HL-60/S4 (cell line): Measurements from ENCODE around the gene PCDHGB7.
"Not testable (repeated sequence)": the region's sequence is repeated elsewhere in the genome, so short reads cannot be mapped to it uniquely, and the experiment has no call there.

ENCODE experiments used
- in situ Hi-C: fragments of 300-500 bp; cut with MboI; formaldehyde crosslinking; loops from 2 replicates; pipeline ENCODE4 v1.14.3; 2022; ENCODE audit warnings: low sequenced_read_pairs

PCDHGB7 gene

DNA sequence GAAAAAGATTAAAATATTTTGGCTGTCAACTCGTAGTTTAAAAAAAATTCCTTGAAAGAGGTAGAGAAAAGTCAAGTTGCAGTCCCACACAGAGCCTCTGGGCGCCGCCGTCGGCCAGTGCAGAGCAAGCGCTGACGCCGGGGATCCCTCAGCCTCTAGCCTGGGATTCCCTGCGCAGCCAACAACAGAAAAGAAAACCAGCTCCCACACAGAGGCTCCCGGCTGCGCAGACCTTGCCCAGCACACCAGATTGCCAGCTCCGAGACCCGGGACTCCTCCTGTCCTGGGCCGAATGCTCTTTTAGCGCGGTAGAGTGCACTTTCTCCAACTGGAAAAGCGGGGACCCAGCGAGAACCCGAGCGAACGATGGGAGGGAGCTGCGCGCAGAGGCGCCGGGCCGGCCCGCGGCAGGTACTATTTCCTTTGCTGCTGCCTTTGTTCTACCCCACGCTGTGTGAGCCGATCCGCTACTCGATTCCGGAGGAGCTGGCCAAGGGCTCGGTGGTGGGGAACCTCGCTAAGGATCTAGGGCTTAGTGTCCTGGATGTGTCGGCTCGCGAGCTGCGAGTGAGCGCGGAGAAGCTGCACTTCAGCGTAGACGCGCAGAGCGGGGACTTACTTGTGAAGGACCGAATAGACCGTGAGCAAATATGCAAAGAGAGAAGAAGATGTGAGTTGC lies at the start of gene PCDHGB7:
TSS of gene PCDHGB7 (plus strand) at position 184 of the 679 bp plus-strand sequence. CDS start at position 367, 183 bp downstream.
- in situ Hi-C loops, result loop anchor here (10.0 kb wide), 1 partner anchor 137 kb away; no protein-coding TSS in a partner anchor

DNA sequence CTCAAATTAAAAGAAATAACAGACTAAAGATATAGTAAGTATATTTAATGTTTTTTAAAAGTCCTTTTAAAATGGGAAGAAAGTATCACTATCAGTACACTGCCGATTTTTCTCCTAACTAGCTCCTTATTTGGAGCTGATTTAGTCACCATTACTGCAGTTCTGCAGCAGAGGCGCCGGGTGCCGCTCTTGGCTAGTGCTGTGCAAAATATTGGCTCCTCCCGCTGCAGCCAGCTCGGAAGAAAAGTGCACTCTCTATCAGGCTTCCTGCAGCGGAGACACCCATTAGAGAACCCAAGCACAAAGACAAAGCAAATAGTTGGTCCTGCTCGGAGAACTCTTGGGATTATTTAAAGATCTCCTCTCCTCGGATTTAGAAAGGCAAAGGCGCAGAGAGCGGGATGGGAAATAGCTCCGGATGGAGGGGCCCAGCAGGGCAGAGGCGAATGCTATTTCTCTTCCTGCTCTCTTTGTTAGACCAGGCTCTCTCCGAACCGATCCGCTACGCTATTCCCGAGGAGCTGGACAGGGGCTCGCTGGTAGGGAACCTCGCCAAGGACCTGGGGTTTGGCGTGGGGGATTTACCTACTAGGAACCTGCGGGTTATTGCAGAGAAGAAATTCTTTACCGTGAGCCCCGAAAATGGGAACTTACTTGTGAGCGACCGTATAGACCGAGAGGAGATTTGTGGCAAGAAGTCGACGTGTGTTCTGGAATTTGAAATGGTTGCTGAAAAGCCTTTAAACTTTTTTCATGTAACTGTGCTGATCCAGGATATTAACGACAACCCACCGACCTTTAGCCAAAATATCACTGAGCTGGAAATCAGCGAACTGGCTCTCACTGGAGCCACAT lies 47.3 kb upstream of the PCDHGB7 start, which contains the start of gene PCDHGB3:
TSS of gene PCDHGB3 (plus strand) at position 249 of the 855 bp plus-strand sequence. CDS start at position 402, 153 bp downstream.
- in situ Hi-C loops, result no loop called here

DNA sequence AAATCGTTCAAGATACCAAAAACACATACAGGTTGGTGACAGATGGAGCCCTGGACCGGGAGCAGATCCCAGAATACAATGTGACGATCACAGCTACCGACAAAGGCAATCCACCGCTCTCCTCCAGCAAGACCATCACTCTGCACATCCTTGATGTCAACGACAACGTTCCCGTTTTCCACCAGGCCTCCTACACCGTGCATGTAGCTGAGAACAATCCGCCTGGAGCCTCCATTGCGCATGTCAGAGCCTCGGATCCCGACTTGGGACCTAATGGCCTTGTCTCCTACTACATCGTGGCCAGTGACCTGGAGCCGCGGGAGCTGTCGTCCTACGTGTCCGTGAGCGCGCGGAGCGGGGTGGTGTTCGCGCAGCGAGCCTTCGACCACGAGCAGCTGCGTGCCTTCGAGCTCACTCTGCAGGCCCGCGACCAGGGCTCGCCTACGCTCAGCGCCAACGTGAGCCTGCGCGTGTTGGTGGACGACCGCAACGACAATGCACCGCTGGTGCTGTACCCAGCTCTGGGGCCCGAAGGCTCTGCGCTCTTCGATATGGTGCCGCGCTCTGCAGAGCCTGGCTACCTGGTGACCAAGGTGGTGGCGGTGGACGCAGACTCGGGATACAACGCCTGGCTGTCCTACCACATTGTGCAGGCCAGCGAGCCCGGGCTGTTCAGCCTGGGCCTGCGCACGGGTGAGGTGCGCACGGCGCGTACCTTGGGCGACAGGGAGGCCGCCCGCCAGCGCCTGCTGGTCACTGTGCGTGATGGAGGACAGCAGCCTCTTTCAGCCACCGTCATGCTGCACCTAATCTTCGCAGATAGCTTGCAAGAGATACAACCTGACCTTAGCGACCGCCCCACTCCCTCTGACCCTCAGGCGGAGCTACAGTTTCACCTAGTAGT lies 45.7 kb upstream of the PCDHGB7 start:
- in situ Hi-C loops, result no loop called here

DNA sequence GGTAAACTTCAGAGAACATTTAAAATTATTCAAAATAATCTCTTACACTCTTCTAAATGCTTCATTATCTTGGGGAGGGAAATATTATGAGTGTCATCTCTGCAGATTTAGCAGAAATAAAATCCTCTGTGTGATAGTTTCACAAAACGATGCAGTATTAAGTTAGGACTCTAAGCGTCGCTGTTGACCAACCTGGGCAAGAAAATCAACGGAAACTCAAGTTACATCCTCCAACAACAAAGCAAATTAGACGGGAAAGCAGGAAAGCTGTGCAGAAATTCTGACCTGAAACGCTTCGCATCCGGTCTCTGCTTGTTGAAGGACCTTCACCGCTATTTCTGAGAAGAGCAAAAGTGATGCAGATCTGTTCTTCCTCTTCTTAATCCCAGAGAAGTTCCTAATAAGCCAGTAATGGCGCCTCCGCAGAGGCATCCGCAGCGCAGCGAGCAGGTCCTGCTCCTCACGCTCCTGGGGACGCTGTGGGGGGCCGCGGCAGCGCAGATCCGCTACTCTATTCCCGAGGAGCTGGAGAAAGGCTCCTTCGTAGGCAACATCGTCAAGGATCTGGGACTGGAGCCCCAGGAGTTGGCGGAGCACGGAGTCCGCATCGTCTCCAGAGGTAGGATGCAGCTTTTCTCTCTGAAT lies 43.7 kb upstream of the PCDHGB7 start, which contains the start of gene PCDHGA6:
TSS of gene PCDHGA6 (plus strand) at position 219 of the 645 bp plus-strand sequence. CDS start at position 412, 193 bp downstream.
- in situ Hi-C loops, result no loop called here

DNA sequence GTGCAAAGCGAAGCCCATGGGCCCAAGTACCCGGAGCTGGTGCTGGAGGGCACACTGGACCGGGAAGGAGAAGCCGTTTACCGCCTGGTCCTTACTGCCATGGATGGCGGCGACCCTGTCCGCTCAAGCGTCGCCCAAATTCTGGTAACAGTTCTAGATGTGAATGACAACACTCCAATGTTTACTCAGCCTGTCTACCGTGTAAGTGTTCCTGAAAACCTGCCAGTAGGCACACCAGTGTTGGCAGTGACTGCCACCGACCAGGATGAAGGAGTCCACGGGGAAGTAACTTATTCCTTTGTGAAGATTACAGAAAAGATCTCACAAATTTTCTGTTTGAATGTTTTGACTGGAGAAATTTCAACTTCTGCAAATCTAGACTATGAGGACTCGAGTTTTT lies 42.9 kb upstream of the PCDHGB7 start:
- in situ Hi-C loops, result no loop called here

DNA sequence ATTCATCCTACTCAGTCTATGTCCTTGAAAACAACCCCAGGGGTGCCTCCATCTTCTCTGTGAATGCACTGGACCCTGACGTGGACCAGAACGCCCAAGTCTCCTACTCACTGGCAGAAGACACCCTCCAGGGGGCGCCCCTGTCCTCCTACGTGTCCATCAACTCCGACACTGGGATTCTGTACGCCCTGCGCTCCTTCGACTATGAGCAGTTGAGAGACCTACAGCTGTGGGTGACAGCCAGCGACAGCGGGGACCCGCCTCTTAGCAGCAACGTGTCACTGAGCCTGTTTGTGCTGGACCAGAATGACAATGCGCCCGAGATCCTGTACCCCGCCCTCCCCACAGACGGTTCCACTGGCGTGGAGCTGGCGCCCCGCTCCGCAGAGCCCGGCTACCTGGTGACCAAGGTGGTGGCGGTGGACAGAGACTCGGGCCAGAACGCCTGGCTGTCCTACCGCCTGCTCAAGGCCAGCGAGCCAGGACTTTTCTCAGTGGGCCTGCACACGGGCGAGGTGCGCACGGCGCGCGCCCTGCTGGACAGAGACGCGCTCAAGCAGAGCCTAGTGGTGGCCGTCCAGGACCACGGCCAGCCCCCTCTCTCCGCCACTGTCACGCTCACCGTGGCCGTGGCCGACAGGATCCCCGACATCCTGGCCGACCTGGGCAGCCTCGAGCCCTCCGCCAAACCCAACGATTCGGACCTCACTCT lies 41.9 kb upstream of the PCDHGB7 start:
- in situ Hi-C loops, result not testable (repeated sequence)

DNA sequence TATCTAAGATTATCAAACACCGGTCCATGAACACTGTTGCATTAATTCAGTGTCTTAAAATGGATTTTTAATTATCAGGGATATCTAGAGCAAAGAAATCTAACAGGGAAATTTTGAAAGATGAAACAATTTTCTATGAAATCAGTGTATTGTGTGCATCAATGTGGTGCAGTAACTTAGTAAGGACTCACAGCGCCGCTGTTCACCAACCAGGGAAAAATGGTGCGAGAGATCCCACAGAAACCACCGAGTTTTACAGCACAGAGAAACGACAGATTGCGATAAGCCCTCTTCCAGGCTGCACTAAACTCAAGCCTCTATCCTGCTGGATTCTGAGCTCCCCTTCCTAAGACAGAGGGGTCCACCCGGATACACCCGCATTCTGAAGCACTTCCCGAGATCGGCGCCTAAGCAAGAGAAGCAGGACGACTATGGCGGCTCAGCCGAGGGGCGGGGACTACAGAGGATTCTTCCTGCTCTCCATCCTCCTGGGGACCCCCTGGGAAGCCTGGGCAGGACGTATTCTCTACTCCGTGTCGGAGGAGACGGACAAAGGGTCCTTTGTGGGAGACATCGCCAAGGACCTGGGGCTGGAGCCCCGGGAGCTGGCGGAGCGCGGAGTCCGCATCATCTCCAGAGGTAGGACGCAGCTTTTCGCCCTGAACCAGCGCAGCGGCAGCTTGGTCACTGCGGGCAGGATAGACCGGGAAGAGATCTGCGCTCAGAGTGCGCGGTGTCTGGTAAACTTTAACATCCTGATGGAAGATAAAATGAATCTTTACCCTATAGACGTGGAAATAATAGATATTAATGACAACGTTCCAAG lies 34.8 kb upstream of the PCDHGB7 start, which contains the start of gene PCDHGA7:
TSS of gene PCDHGA7 (plus strand) at position 274 of the 826 bp plus-strand sequence. CDS start at position 432, 158 bp downstream.
- in situ Hi-C loops, result no loop called here

DNA sequence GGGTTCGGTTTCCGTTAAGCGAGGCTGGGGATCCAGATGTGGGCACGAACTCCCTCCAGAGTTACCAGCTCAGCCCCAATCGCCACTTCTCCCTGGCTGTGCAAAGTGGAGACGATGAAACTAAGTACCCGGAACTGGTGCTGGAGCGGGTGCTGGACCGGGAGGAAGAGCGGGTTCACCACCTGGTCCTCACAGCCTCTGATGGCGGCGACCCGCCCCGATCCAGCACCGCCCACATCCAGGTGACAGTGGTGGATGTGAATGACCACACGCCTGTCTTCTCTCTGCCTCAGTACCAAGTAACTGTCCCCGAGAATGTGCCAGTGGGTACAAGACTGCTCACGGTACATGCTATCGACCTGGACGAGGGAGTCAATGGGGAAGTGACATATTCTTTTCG lies 34.1 kb upstream of the PCDHGB7 start:
- in situ Hi-C loops, result no loop called here

DNA sequence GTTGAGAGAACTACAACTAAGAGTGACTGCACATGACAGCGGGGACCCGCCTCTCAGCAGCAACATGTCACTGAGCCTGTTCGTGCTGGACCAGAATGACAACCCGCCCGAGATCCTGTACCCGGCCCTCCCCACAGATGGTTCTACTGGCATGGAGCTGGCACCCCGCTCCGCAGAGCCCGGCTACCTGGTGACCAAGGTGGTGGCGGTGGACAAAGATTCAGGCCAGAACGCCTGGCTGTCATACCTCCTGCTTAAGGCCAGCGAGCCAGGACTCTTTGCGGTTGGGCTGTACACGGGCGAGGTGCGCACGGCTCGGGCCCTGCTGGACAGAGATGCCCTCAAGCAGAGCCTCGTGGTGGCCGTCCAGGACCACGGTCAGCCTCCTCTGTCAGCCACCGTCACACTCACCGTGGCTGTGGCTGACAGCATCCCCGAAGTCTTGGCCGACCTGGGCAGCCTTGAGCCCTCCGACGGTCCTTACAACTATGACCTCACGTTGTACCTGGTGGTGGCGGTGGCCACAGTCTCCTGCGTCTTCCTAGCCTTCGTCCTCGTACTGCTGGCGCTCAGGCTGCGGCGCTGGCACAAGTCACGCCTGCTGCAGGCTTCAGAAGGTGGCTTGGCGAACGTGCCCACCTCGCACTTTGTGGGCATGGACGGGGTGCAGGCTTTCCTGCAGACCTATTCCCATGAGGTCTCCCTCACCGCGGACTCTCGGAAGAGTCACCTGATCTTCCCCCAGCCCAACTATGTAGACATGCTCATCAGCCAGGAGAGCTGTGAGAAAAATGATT lies 32.8 kb upstream of the PCDHGB7 start:
- in situ Hi-C loops, result no loop called here

DNA sequence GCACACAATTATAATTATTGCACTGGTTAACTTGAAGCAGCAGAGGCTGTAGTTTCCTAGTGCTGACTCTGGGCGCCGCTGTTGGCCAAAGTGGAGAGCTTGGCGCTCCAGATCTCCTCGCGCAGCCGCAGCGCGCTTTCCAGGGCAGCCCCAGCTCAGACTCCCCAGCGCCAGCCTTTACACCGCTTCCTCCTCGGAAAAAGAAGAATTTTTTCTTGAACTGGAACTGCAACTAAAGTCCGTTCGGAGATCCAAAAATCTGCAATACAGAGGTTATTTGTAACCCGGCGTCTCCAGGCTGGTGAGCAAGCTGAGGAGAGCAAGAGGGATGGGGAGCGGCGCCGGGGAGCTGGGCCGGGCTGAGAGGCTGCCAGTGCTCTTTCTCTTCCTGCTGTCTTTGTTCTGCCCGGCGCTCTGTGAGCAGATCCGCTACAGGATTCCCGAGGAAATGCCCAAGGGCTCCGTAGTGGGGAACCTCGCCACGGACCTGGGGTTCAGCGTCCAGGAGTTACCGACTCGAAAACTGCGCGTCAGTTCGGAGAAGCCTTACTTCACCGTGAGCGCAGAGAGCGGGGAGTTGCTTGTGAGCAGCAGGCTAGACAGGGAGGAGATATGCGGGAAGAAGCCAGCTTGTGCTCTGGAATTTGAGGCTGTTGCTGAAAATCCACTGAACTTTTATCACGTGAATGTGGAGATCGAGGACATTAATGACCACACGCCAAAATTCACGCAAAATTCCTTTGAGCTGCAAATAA lies 29.7 kb upstream of the PCDHGB7 start, which contains the start of gene PCDHGB4:
TSS of gene PCDHGB4 (plus strand) at position 142 of the 755 bp plus-strand sequence. CDS start at position 329, 187 bp downstream.
- in situ Hi-C loops, result not testable (repeated sequence)

DNA sequence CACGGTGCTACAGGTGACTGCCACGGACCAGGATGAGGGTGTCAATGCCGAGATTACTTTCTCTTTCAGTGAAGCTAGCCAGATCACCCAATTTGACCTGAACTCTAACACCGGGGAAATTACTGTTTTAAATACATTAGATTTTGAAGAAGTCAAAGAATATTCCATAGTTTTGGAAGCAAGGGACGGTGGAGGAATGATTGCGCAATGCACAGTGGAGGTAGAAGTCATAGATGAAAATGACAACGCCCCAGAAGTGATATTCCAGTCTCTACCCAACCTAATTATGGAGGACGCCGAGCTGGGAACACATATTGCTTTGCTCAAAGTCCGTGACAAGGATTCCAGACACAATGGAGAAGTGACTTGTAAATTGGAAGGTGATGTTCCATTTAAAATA lies 28.8 kb upstream of the PCDHGB7 start:
- in situ Hi-C loops, result no loop called here

DNA sequence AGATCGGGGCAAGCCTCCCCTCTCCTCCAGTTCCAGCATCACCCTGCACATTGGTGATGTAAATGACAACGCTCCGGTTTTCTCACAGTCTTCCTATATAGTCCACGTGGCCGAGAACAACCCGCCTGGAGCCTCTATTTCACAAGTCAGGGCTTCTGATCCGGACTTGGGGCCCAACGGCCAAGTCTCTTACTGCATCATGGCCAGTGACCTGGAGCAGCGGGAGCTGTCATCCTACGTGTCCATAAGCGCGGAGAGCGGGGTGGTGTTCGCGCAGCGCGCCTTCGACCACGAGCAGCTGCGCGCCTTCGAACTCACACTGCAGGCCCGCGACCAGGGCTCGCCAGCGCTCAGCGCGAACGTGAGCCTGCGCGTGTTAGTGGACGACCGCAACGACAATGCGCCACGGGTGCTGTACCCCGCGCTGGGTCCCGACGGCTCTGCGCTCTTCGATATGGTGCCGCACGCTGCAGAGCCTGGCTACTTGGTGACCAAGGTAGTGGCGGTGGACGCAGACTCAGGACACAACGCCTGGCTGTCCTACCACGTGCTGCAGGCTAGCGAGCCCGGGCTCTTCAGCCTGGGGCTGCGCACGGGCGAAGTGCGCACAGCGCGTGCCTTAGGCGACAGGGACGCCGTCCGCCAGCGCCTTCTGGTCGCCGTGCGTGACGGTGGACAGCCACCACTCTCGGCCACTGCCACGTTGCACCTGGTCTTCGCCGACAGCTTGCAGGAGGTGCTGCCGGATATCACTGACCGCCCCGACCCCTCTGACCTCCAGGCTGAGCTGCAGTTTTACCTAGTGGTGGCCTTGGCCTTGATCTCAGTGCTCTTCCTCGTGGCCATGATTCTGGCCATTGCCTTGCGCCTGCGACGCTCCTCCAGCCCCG lies 28.1 kb upstream of the PCDHGB7 start:
- in situ Hi-C loops, result no loop called here

DNA sequence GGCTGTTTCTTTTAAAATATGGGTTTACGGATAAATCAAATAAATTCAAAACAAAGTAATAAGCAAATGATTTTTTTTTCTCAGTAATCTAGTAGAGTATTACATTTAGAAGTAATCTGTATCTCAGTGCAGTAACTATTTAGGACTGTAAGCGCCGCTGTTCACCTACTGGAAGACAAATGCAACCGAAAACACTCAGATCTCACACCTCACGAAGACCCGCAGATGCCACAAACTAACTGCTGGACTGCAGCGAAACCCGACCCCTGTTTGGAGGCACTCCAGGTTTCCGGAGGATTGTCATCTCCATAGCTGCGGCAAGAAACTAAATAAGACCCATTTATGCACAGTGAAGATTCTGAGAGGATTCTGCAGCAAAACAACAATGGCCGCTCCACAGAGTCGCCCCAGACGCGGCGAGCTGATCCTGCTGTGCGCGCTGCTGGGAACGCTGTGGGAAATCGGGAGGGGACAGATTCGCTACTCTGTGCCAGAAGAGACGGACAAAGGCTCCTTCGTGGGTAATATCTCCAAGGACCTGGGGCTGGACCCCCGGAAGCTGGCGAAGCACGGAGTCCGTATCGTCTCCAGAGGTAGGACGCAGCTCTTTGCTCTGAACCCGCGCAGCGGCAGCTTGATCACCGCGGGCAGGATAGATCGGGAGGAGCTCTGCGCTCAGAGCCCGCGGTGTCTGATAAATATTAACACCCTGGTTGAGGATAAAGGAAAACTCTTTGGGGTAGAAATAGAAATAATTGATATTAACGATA lies 24.9 kb upstream of the PCDHGB7 start, which contains the start of gene PCDHGA8:
TSS of gene PCDHGA8 (plus strand) at position 205 of the 770 bp plus-strand sequence. CDS start at position 386, 181 bp downstream.
- in situ Hi-C loops, result no loop called here

DNA sequence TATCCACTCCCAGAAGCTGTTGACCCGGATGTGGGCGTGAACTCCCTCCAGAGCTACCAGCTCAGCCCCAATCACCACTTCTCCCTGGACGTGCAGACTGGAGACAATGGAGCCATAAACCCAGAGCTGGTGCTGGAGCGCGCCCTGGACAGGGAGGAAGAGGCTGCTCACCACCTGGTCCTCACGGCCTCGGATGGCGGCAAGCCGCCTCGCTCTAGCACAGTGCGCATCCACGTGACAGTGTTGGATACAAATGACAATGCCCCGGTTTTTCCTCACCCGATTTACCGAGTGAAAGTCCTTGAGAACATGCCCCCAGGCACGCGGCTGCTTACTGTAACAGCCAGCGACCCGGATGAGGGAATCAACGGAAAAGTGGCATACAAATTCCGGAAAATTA lies 24.2 kb upstream of the PCDHGB7 start:
- in situ Hi-C loops, result no loop called here
